ENCODE measurements around the gene PFDN6. TPM values are rescaled to one million over a fixed set of nuclear protein-coding genes. Genes with fewer than 3 reads are reported as not detected.

PFDN6 gene
- total RNA-seq, 2 experiments from 2014 or later, result 9.7 to 11.7 TPM

- Histone ChIP-seq H3K4me1 (ENCODE audit: insufficient read depth, low read length) (peaks cover 7% of the 10 kb centered on the region), H3K27me3 (ENCODE audit: control insufficient read depth in 1 of 2, insufficient read depth in 2 of 2, low read length in 2 of 2) (no peaks in the 10 kb centered on the region), H3K27ac (ENCODE audit: low read depth in 1 of 2, low read length in 2 of 2) (no peak overlapping the region), H3K4me3 (ENCODE audit: low read length) (no peak overlapping the region), H3K36me3 (ENCODE audit: insufficient read depth, low read length) (no peaks in the 10 kb centered on the region), H3K9me3 (ENCODE audit: control insufficient read depth in 1 of 2, insufficient read depth in 1 of 2, low read length in 2 of 2) (no peaks in the 10 kb centered on the region)
- ChIA-PET CTCF (no interaction called here), POLR2A (interaction anchor here (1.4 kb wide), 1 partner anchor 16 kb away, joined by 3 read pairs; the partner anchor contains the start of gene ZBTB22)
- H3K4me1 Mint-ChIP-seq (ENCODE audit: low read depth), result peaks cover 5% of the 10 kb centered on the region
- TF ChIP-seq CTCF (IDR thresholded peaks at IDR 0.05), result no peak
- no peak overlapping the region for H3K4me3 Mint-ChIP-seq
- no peaks in the 10 kb centered on the region for H3K27me3 Mint-ChIP-seq
- H3K9me3 Mint-ChIP-seq, result no peaks in the 10 kb centered on the region
- intact Hi-C loops (cut with DNase I, micrococcal nuclease), result no loop called here
- no peak overlapping the region for H3K27ac Mint-ChIP-seq
- DNase-seq, result no peak
- ATAC-seq (ENCODE audit: poor library complexity), result no peak
- H3K36me3 Mint-ChIP-seq (ENCODE audit: low read depth), result no peaks in the 10 kb centered on the region
These were observed 44.3 kb downstream of the PFDN6 start for GRCh38 chr6:33333666-33334065.

DNA sequence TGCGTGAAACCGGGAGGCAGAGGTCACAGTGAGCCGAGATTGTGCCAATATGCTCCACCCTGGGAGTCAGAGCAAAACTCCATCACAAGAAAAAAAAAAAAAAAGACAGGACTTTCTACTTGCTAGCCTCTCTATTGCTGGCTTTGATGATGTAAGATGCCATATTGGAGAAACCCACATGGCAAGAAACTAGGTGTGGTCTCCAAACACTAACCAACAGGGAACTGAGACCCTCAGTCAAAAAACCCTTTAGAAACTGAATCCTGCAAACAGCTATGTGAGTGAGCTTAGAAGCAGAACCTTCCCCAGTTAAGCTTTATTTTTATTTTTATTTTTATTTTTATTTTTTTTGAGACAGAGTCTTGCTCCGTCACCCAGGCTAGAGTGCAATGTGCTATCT lies 46.5 kb downstream of the PFDN6 start:
- DNase-seq (no peak), ATAC-seq (ENCODE audit: poor library complexity) (no peak)
- H3K36me3 Mint-ChIP-seq (ENCODE audit: low read depth), result no peaks in the 10 kb centered on the region
- peaks cover 7% of the 10 kb centered on the region for H3K4me1 ChIP-seq (ENCODE audit: insufficient read depth, low read length)
- H3K36me3 ChIP-seq (ENCODE audit: insufficient read depth, low read length), result no peaks in the 10 kb centered on the region
- H3K27ac ChIP-seq (ENCODE audit: low read depth in 1 of 2, low read length in 2 of 2), result no peak overlapping the region
- H3K4me1 Mint-ChIP-seq (ENCODE audit: low read depth), result peaks cover 13% of the 10 kb centered on the region
- intact Hi-C loops (cut with DNase I, micrococcal nuclease), result no loop called here
- H3K9me3 ChIP-seq (ENCODE audit: control insufficient read depth in 1 of 2, insufficient read depth in 1 of 2, low read length in 2 of 2), result no peaks in the 10 kb centered on the region
- CTCF ChIA-PET, result interaction anchor here (1.5 kb wide), 1 partner anchor 9 kb away, joined by 3 read pairs; no protein-coding TSS in a partner anchor
- H3K4me3 Mint-ChIP-seq, result no peak overlapping the region
- no peak overlapping the region for H3K27ac Mint-ChIP-seq
- no peaks in the 10 kb centered on the region for H3K9me3 Mint-ChIP-seq
- H3K4me3 ChIP-seq (ENCODE audit: low read length), result no peak overlapping the region
- POLR2A ChIA-PET, result interaction anchor here (0.7 kb wide), 1 partner anchor 18 kb away, joined by 4 read pairs; no protein-coding TSS in a partner anchor
- no peaks in the 10 kb centered on the region for H3K27me3 Mint-ChIP-seq
- H3K27me3 ChIP-seq (ENCODE audit: control insufficient read depth in 1 of 2, insufficient read depth in 2 of 2, low read length in 2 of 2), result no peaks in the 10 kb centered on the region
- no peak for TF ChIP-seq CTCF (IDR thresholded peaks at IDR 0.05)

GRCh38 chr6:33336495-33336894 lies 47.1 kb downstream of the PFDN6 start:
- POLR2A ChIA-PET, result no interaction called here
- intact Hi-C loops (cut with DNase I, micrococcal nuclease), result no loop called here
- DNase-seq (no peak), ATAC-seq (ENCODE audit: poor library complexity) (no peak)
- Mint-ChIP-seq H3K4me3 (no peak overlapping the region), H3K9me3 (no peaks in the 10 kb centered on the region), H3K4me1 (ENCODE audit: low read depth) (peaks cover 13% of the 10 kb centered on the region), H3K36me3 (ENCODE audit: low read depth) (no peaks in the 10 kb centered on the region), H3K27me3 (no peaks in the 10 kb centered on the region), H3K27ac (no peak overlapping the region)
- CTCF ChIA-PET, result interaction anchor here (1.5 kb wide), 1 partner anchor 9 kb away, joined by 3 read pairs; no protein-coding TSS in a partner anchor
- no peak for TF ChIP-seq CTCF (IDR thresholded peaks at IDR 0.05)
- Histone ChIP-seq H3K27ac (ENCODE audit: low read depth in 1 of 2, low read length in 2 of 2) (no peak overlapping the region), H3K36me3 (ENCODE audit: insufficient read depth, low read length) (no peaks in the 10 kb centered on the region), H3K27me3 (ENCODE audit: control insufficient read depth in 1 of 2, insufficient read depth in 2 of 2, low read length in 2 of 2) (no peaks in the 10 kb centered on the region), H3K4me1 (ENCODE audit: insufficient read depth, low read length) (peaks cover 10% of the 10 kb centered on the region), H3K9me3 (ENCODE audit: control insufficient read depth in 1 of 2, insufficient read depth in 1 of 2, low read length in 2 of 2) (no peaks in the 10 kb centered on the region), H3K4me3 (ENCODE audit: low read length) (no peak overlapping the region)

Data from CD4-positive, alpha-beta T cell (primary cell).